Uterus (tissue), 2 donors: ENCODE measurements around the gene PRM3.

Experiments
- POLR2A ChIP-seq, 2 donors: fragments of 450-650 bp; IDR thresholded peaks; one replicate each; pipeline ENCODE4 v1.6.1; 2016; ENCODE audit warnings: antibody characterized with exemption in 2 of 2, mild to moderate bottlenecking in 1 of 2, moderate library complexity in 1 of 2
- TF ChIP-seq, protein P1 (sequence below), 4 experiments: fragments of 200-600 bp in 2 of 4; fragments of 450-650 bp in 2 of 4; sonication (generic) in 2 of 4; IDR thresholded peaks; one replicate each; pipeline ENCODE4 v1.5.1; 2016 to 2019; ENCODE audit warnings: antibody characterized with exemption in 4 of 4, mild to moderate bottlenecking in 2 of 4, moderate library complexity in 1 of 4

DNA sequence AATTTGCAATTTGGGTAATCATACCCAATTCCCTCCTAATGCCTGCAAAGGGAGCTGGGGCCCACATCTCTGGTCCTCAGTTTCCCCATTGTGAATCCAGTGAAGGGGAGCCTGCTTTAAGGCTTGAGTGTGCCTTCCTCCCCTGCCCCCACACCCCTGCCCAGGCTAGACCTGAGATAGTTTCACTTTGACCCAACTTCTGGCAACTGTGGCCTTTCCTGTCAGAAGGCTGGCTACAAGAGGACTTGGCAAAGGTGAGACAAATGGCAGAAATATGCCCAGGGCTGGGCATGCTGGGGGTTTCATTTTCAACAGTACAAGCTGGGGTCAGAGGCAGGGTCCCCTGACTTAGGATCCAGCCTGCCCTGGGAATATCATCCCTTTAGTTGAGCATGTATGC, 27.4 kb downstream of the PRM3 start:
- TF ChIP-seq, protein P1, sequence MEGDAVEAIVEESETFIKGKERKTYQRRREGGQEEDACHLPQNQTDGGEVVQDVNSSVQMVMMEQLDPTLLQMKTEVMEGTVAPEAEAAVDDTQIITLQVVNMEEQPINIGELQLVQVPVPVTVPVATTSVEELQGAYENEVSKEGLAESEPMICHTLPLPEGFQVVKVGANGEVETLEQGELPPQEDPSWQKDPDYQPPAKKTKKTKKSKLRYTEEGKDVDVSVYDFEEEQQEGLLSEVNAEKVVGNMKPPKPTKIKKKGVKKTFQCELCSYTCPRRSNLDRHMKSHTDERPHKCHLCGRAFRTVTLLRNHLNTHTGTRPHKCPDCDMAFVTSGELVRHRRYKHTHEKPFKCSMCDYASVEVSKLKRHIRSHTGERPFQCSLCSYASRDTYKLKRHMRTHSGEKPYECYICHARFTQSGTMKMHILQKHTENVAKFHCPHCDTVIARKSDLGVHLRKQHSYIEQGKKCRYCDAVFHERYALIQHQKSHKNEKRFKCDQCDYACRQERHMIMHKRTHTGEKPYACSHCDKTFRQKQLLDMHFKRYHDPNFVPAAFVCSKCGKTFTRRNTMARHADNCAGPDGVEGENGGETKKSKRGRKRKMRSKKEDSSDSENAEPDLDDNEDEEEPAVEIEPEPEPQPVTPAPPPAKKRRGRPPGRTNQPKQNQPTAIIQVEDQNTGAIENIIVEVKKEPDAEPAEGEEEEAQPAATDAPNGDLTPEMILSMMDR (IDR thresholded peaks at IDR 0.05), result no peak
- TF ChIP-seq POLR2A (IDR thresholded peaks at IDR 0.05), result no peak
